Peyer's patch (tissue), 4 donors: ENCODE measurements around the gene DENND2C. TPM values are rescaled to one million over a fixed set of nuclear protein-coding genes. Genes with fewer than 3 reads are reported as not detected.

Source experiments
- DNase-seq, 3 donors: peaks; one replicate each; pipeline ENCODE4 v3.0.0-alpha.2; 2017 to 2019
- H3K27ac ChIP-seq, 4 donors: fragments of 200-600 bp; sonication (generic); one replicate each; pipeline ENCODE4 v1.5.1; 2016 to 2019
- H3K27me3 ChIP-seq, 2 donors: fragments of 200-600 bp; sonication (generic); one replicate each; pipeline ENCODE4 v1.5.1; 2019
- H3K36me3 ChIP-seq, 3 donors: fragments of 200-600 bp; sonication (generic); one replicate each; pipeline ENCODE4 v1.5.1; 2016 to 2019
- H3K4me1 ChIP-seq, 4 donors: fragments of 200-600 bp; sonication (generic); one replicate each; pipeline ENCODE4 v1.5.1; 2016 to 2019
- H3K4me3 ChIP-seq, 4 donors: fragments of 200-600 bp; sonication (generic); 1 replicate in 3 of 4; 2 replicates in 1 of 4; pipeline ENCODE4 v1.5.1; 2016 to 2019; ENCODE audit warnings: mild to moderate bottlenecking in 1 of 4
- H3K9me3 ChIP-seq, 4 donors: fragments of 200-600 bp; sonication (generic); one replicate each; pipeline ENCODE4 v1.5.1; 2016 to 2019; ENCODE audit warnings: mild to moderate bottlenecking in 1 of 4
- CTCF ChIP-seq, 6 experiments: fragments of 450-650 bp in 4 of 6; fragments of 200-600 bp in 2 of 6; sonication (generic) in 1 of 6; IDR thresholded peaks; one replicate each; pipeline ENCODE4 v1.5.1; 2017 to 2019; ENCODE audit warnings: antibody characterized with exemption in 6 of 6, mild to moderate bottlenecking in 3 of 6, moderate library complexity in 1 of 6
- POLR2A ChIP-seq, 2 donors: fragments of 450-650 bp; IDR thresholded peaks; one replicate each; pipeline ENCODE4 v1.5.1; 2017; ENCODE audit warnings: antibody characterized with exemption in 2 of 2, mild to moderate bottlenecking in 2 of 2, moderate library complexity in 2 of 2
- total RNA-seq, 4 donors: library from RNA; depleted of rRNA; stranded (reverse); fragments of >200 nt; gene quantifications; one replicate each; pipeline ENCODE4 v1.1.0, GENCODE V29; 2016

Gene DENND2C
- total RNA-seq, 4 donors from 2014 or later: 0.35 to 17.3 (median 0.82) TPM

DNA sequence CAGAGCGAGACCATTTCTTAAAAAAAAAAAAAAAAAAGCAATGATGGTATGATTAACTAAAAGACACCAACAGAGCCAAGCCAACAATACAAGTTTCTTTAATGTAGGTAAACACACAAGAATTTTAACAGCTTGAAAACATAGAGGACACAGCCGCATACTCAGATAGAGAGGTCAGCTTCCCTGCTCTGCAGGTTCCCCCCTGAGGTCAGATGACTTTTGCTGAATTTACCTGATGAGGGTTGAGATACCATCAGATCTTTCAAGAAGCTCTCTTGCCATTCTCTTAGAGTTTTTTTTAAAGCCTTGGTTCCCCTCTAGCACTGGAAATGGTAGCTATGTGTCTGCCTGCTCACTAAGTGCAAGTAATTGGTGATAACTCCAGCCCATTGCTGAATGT is 119.5 kb downstream of the DENND2C start:
- DNase-seq: no peak

GRCh38 chr1:114549137-114549536 is 120.7 kb downstream of the DENND2C start:
- Histone ChIP-seq H3K4me3 (no peak overlapping the region), H3K27ac (no peak overlapping the region), H3K4me1 (no peaks in the 10 kb centered on the region), H3K27me3 (no peaks in the 10 kb centered on the region), H3K36me3 (no peaks in the 10 kb centered on the region), H3K9me3 (no peaks in the 10 kb centered on the region)
- TF ChIP-seq POLR2A (IDR thresholded peaks at IDR 0.05): no peak
- TF ChIP-seq CTCF (IDR thresholded peaks at IDR 0.05): no peak
- DNase-seq: no peak

More for the DNA sequence above, 119.5 kb downstream of the DENND2C start:
- no peaks in the 10 kb centered on the region for H3K36me3 ChIP-seq
- no peaks in the 10 kb centered on the region for H3K9me3 ChIP-seq
- H3K27me3 ChIP-seq: no peaks in the 10 kb centered on the region
- no peak for TF ChIP-seq CTCF (IDR thresholded peaks at IDR 0.05)
- no peak for TF ChIP-seq POLR2A (IDR thresholded peaks at IDR 0.05)
- no peak overlapping the region for H3K27ac ChIP-seq
- H3K4me3 ChIP-seq: no peak overlapping the region
- H3K4me1 ChIP-seq: no peaks in the 10 kb centered on the region

- Histone ChIP-seq H3K27ac (no peak overlapping the region), H3K36me3 (no peaks in the 10 kb centered on the region), H3K9me3 (no peaks in the 10 kb centered on the region), H3K4me3 (no peak overlapping the region), H3K4me1 (no peaks in the 10 kb centered on the region), H3K27me3 (no peaks in the 10 kb centered on the region)
- no peak for DNase-seq
- TF ChIP-seq CTCF (IDR thresholded peaks at IDR 0.05) (no peak), POLR2A (IDR thresholded peaks at IDR 0.05) (no peak)
Measured at GRCh38 chr1:114547076-114547475, 122.8 kb downstream of the DENND2C start.

- H3K27me3 ChIP-seq: no peaks in the 10 kb centered on the region
- DNase-seq: no peak
- no peak for TF ChIP-seq POLR2A (IDR thresholded peaks at IDR 0.05)
- no peak for TF ChIP-seq CTCF (IDR thresholded peaks at IDR 0.05)
Measured at GRCh38 chr1:114545796-114546195, 124.1 kb downstream of the DENND2C start.

GRCh38 chr1:114545315-114545714 is 124.5 kb downstream of the DENND2C start:
- TF ChIP-seq CTCF (IDR thresholded peaks at IDR 0.05) (no peak), POLR2A (IDR thresholded peaks at IDR 0.05) (no peak)
- no peaks in the 10 kb centered on the region for H3K36me3 ChIP-seq
- no peak overlapping the region for H3K4me3 ChIP-seq
- no peaks in the 10 kb centered on the region for H3K27me3 ChIP-seq
- H3K4me1 ChIP-seq: no peaks in the 10 kb centered on the region
- DNase-seq: no peak
- no peak overlapping the region for H3K27ac ChIP-seq
- H3K9me3 ChIP-seq: no peaks in the 10 kb centered on the region

More at GRCh38 chr1:114545796-114546195, 124.1 kb downstream of the DENND2C start:
- H3K4me1 ChIP-seq: no peaks in the 10 kb centered on the region
- H3K27ac ChIP-seq: no peak overlapping the region
- H3K9me3 ChIP-seq: no peaks in the 10 kb centered on the region
- no peaks in the 10 kb centered on the region for H3K36me3 ChIP-seq
- H3K4me3 ChIP-seq: no peak overlapping the region

DNA sequence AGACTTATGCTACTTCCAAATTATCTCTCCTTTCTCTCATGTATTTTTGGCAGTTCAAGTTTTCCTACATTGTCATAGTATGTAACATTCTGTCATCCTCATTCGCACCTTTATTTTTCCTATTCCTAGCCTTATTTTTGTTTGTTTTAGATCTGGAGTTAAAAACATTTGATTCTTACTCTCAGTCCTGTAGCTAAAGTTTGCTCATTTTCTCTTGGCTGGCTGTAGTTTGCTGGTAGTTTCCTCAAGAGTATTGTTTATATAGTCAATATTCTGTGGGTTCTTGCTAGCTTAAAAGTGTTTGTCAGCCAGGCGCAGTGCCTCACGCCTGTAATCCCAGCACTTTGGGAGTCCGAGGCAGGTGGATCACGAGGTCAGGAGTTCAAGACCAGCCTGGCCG is 129.0 kb downstream of the DENND2C start:
- TF ChIP-seq POLR2A (IDR thresholded peaks at IDR 0.05): no peak
- TF ChIP-seq CTCF (IDR thresholded peaks at IDR 0.05): no peak
- Histone ChIP-seq H3K4me3 (no peak overlapping the region), H3K27me3 (no peaks in the 10 kb centered on the region), H3K27ac (no peak overlapping the region), H3K4me1 (no peaks in the 10 kb centered on the region), H3K9me3 (no peaks in the 10 kb centered on the region), H3K36me3 (no peaks in the 10 kb centered on the region)
- no peak for DNase-seq
